ENCODE results near the gene CLDN10.

- TF ChIP-seq CTCF (IDR thresholded peaks at IDR 0.05) (no peak), EZH2 (IDR thresholded peaks at IDR 0.05; ENCODE audit: borderline replicate concordance, insufficient read depth, low read depth, low read length, poor library complexity, severe bottlenecking) (no peak)
Observed at GRCh38 chr13:95593462-95593861, 40.9 kb downstream of the CLDN10 start.

All from B cell (primary cell).